ENCODE measurements around the gene RIPK3. TPM values are rescaled to one million over a fixed set of nuclear protein-coding genes. Genes with fewer than 3 reads are reported as not detected.

Gene RIPK3
- total and polyA plus RNA-seq, 4 donors: 1.0 to 2.9 (median 1.9) TPM

GRCh38 chr14:24377657-24378056 is 37.9 kb upstream of the RIPK3 start:
- Histone ChIP-seq H3K9me3 (ENCODE audit: control insufficient read depth in 4 of 4, low read length in 3 of 4) (no peaks in the 10 kb centered on the region), H3K36me3 (ENCODE audit: control insufficient read depth in 4 of 4, insufficient read depth in 3 of 4, low read depth in 1 of 4, low read length in 3 of 4) (no peaks in the 10 kb centered on the region), H3K27me3 (ENCODE audit: control insufficient read depth in 4 of 4, insufficient read depth in 4 of 4, low read length in 3 of 4) (no peaks in the 10 kb centered on the region), H3K4me1 (ENCODE audit: control insufficient read depth in 4 of 4, insufficient read depth in 4 of 4, low read length in 3 of 4) (no peaks in the 10 kb centered on the region), H3K9ac (ENCODE audit: low read depth in 1 of 2, low read length in 2 of 2) (no peak overlapping the region), H3K4me3 (ENCODE audit: low read depth in 1 of 3, low read length in 3 of 3) (no peak overlapping the region), H3K27ac (ENCODE audit: low read depth in 1 of 2, low read length in 2 of 2) (no peak overlapping the region)
- WGBS: 80% methylated on average over 2 of the region's 2 CpGs
- DNase-seq (ENCODE audit: low spot score): no peak
- TF ChIP-seq JUND (IDR thresholded peaks at IDR 0.05) (no peak), ZBTB33 (IDR thresholded peaks at IDR 0.05) (no peak), CTCF (IDR thresholded peaks at IDR 0.05; ENCODE audit: low read depth, low read length, missing input control) (no peak), MAX (IDR thresholded peaks at IDR 0.05) (no peak)

GRCh38 chr14:24377126-24377525 is 37.3 kb upstream of the RIPK3 start:
- peaks cover 0 to 3% (median 0%) of the 10 kb centered on the region in 4 donors for H3K4me1 ChIP-seq (ENCODE audit: control insufficient read depth in 4 of 4, insufficient read depth in 4 of 4, low read length in 3 of 4)
- H3K4me3 ChIP-seq (ENCODE audit: low read depth in 1 of 3, low read length in 3 of 3): no peak overlapping the region
- no peak for DNase-seq (ENCODE audit: low spot score)
- WGBS: 87% methylated on average over 7 of the region's 7 CpGs
- H3K9ac ChIP-seq (ENCODE audit: low read depth in 1 of 2, low read length in 2 of 2): no peak overlapping the region
- TF ChIP-seq SP1 (IDR thresholded peaks at IDR 0.05): no peak
- H3K27ac ChIP-seq (ENCODE audit: low read depth in 1 of 2, low read length in 2 of 2): no peak overlapping the region
- H3K36me3 ChIP-seq (ENCODE audit: control insufficient read depth in 4 of 4, insufficient read depth in 3 of 4, low read depth in 1 of 4, low read length in 3 of 4): no peaks in the 10 kb centered on the region
- no peaks in the 10 kb centered on the region for H3K27me3 ChIP-seq (ENCODE audit: control insufficient read depth in 4 of 4, insufficient read depth in 4 of 4, low read length in 3 of 4)
- no peaks in the 10 kb centered on the region for H3K9me3 ChIP-seq (ENCODE audit: control insufficient read depth in 4 of 4, low read length in 3 of 4)

- no peak overlapping the region for H3K27ac ChIP-seq (ENCODE audit: low read depth in 1 of 2, low read length in 2 of 2)
- H3K4me1 ChIP-seq (ENCODE audit: control insufficient read depth in 4 of 4, insufficient read depth in 4 of 4, low read length in 3 of 4): peaks cover 0 to 3% (median 0%) of the 10 kb centered on the region in 4 donors
- no peaks in the 10 kb centered on the region for H3K27me3 ChIP-seq (ENCODE audit: control insufficient read depth in 4 of 4, insufficient read depth in 4 of 4, low read length in 3 of 4)
- H3K9ac ChIP-seq (ENCODE audit: low read depth in 1 of 2, low read length in 2 of 2): no peak overlapping the region
- 73% methylated on average over 16 of the region's 16 CpGs for WGBS
- DNase-seq (ENCODE audit: low spot score): no peak
- H3K4me3 ChIP-seq (ENCODE audit: low read depth in 1 of 3, low read length in 3 of 3): no peak overlapping the region
- H3K9me3 ChIP-seq (ENCODE audit: control insufficient read depth in 4 of 4, low read length in 3 of 4): no peaks in the 10 kb centered on the region
- no peaks in the 10 kb centered on the region for H3K36me3 ChIP-seq (ENCODE audit: control insufficient read depth in 4 of 4, insufficient read depth in 3 of 4, low read depth in 1 of 4, low read length in 3 of 4)
- TF ChIP-seq SP1 (IDR thresholded peaks at IDR 0.05): no peak
- no peak for TF ChIP-seq HNF4G (IDR thresholded peaks at IDR 0.05)
- TF ChIP-seq ZBTB33 (IDR thresholded peaks at IDR 0.05): no peak
- TF ChIP-seq JUND (IDR thresholded peaks at IDR 0.05): no peak
- no peak for TF ChIP-seq EGR1 (IDR thresholded peaks at IDR 0.05; ENCODE audit: low read depth in 2 of 2)
- TF ChIP-seq RAD21 (IDR thresholded peaks at IDR 0.05): no peak
- no peak for TF ChIP-seq NR2F2 (IDR thresholded peaks at IDR 0.05)
- no peak for TF ChIP-seq MAX (IDR thresholded peaks at IDR 0.05)
- TF ChIP-seq YY1 (IDR thresholded peaks at IDR 0.05): no peak
- TF ChIP-seq CTCF (IDR thresholded peaks at IDR 0.05; ENCODE audit: low read depth, low read length, missing input control): no peak
- TF ChIP-seq FOXA1 (IDR thresholded peaks at IDR 0.05): no peak
- no peak for TF ChIP-seq REST (IDR thresholded peaks at IDR 0.05)
- no peak for TF ChIP-seq TAF1 (conservative IDR thresholded peaks at IDR 0.05)
- no peak for TF ChIP-seq GABPA (IDR thresholded peaks at IDR 0.05 in 1 of 2, conservative IDR thresholded peaks at IDR 0.05 in 1 of 2)
Observed at GRCh38 chr14:24376448-24377070, 36.8 kb upstream of the RIPK3 start.

Measured in liver (tissue), 9 donors.